ENCODE results near the gene PGPEP1. TPM values are rescaled to one million over a fixed set of nuclear protein-coding genes. Genes with fewer than 3 reads are reported as not detected.
"Not testable (repeated sequence)": the region's sequence is repeated elsewhere in the genome, so short reads cannot be mapped to it uniquely, and the experiment has no call there.

PGPEP1 gene
- total and polyA plus RNA-seq, 2 donors (not counting 3 experiments of a cell fraction or from before 2014, with no cell fraction given) = 9.9 to 27.2 TPM

DNA sequence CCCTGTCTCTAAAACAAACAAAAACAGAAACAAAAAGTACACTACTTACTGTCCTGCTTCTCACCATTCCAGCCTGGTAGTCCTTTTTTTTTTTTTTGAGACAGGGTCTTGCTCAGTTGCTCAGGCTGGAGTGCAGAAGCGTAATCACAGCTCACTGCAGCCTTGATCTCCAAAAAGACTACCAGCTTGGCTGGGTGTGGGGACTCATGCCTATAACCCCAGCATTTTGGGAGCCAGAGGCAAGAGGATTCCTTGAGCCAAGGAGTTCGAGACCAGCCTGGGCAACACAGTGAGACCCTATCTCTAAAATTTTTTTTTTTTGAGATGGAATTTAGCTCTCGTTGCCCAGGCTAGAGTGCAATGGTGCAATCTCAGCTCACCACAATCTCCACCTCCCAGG, 40.4 kb downstream of the PGPEP1 start:
- Histone ChIP-seq H2AFZ (ENCODE audit: low read depth, low read length) (no peak overlapping the region), H3K4me1 (ENCODE audit: control insufficient read depth, extremely low read depth, insufficient read depth, low read length) (peaks cover 11% of the 10 kb centered on the region), H3K4me2 (ENCODE audit: insufficient read depth, low read length) (no peak overlapping the region), H3K9me3 (replicated peaks; ENCODE audit: control insufficient read depth, insufficient read depth, low read length) (no peaks in the 10 kb centered on the region), H3K36me3 (ENCODE audit: control insufficient read depth in 2 of 2, extremely low read depth in 1 of 2, insufficient read depth in 2 of 2, low read length in 2 of 2) (no peaks in the 10 kb centered on the region), H3K9me1 (replicated peaks; ENCODE audit: control insufficient read depth, extremely low read depth, insufficient read depth, low read length) (no peaks in the 10 kb centered on the region), H3K27me3 (ENCODE audit: control insufficient read depth in 2 of 2, insufficient read depth in 2 of 2, low read length in 2 of 2) (no peaks in the 10 kb centered on the region), H3K4me3 (replicated peaks in 1 of 3; ENCODE audit: insufficient read depth in 1 of 3, low read depth in 1 of 3, low read length in 3 of 3) (no peak overlapping the region), H3K9ac (replicated peaks; ENCODE audit: extremely low read depth, insufficient read depth, low read length) (no peak overlapping the region), H3K79me2 (ENCODE audit: control insufficient read depth, insufficient read depth, low read length) (no peaks in the 10 kb centered on the region), H3K27ac (ENCODE audit: insufficient read depth, low read depth, low read length) (no peak overlapping the region), H4K20me1 (replicated peaks; ENCODE audit: control insufficient read depth, extremely low read depth, insufficient read depth, low read length) (no peaks in the 10 kb centered on the region)
- no TSS peak for BruUV-seq (replicated peaks)
- dilution Hi-C loops (cut with MboI; ENCODE audit: extremely low pct_ligation_motif_present, low sequenced_read_pairs) = no loop called here
- CTCF ChIA-PET = interaction anchor here (0.6 to 1.3 kb wide), 2 partner anchors 30 to 210 kb away, joined by 4 read pairs; no protein-coding TSS in a partner anchor
- FAIRE-seq (no peak), DNase-seq (ENCODE audit: low read depth, low spot score) (no peak)
- intact Hi-C loops (cut with micrococcal nuclease) = no loop called here
- TF ChIP-seq, protein P1, sequence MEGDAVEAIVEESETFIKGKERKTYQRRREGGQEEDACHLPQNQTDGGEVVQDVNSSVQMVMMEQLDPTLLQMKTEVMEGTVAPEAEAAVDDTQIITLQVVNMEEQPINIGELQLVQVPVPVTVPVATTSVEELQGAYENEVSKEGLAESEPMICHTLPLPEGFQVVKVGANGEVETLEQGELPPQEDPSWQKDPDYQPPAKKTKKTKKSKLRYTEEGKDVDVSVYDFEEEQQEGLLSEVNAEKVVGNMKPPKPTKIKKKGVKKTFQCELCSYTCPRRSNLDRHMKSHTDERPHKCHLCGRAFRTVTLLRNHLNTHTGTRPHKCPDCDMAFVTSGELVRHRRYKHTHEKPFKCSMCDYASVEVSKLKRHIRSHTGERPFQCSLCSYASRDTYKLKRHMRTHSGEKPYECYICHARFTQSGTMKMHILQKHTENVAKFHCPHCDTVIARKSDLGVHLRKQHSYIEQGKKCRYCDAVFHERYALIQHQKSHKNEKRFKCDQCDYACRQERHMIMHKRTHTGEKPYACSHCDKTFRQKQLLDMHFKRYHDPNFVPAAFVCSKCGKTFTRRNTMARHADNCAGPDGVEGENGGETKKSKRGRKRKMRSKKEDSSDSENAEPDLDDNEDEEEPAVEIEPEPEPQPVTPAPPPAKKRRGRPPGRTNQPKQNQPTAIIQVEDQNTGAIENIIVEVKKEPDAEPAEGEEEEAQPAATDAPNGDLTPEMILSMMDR (IDR thresholded peaks at IDR 0.05; ENCODE audit: extremely low read depth in 1 of 2, insufficient read depth in 1 of 2, low read depth in 1 of 2, low read length in 2 of 2) = no peak
- TF ChIP-seq MYC (IDR thresholded peaks at IDR 0.05; ENCODE audit: low read depth, low read length) = no peak
- TF ChIP-seq, protein P2, sequence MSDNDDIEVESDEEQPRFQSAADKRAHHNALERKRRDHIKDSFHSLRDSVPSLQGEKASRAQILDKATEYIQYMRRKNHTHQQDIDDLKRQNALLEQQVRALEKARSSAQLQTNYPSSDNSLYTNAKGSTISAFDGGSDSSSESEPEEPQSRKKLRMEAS (IDR thresholded peaks at IDR 0.05; ENCODE audit: insufficient read depth, insufficient read length) = no peak
- TF ChIP-seq POLR2A (IDR thresholded peaks at IDR 0.05; ENCODE audit: low read depth, low read length) = no peak
- TF ChIP-seq GATA2 (IDR thresholded peaks at IDR 0.05; ENCODE audit: insufficient read depth, insufficient read length, low read depth, low read length) = no peak
- TF ChIP-seq POLR2AphosphoS5 (IDR thresholded peaks at IDR 0.05; ENCODE audit: insufficient read depth, low read depth, low read length) = no peak
- no peak for TF ChIP-seq FOS (IDR thresholded peaks at IDR 0.05; ENCODE audit: borderline replicate concordance, insufficient read depth, low read length)
- no peak for TF ChIP-seq JUN (IDR thresholded peaks at IDR 0.05; ENCODE audit: borderline replicate concordance, insufficient read depth, insufficient read length, low read depth)
- TF ChIP-seq EZH2 (IDR thresholded peaks at IDR 0.05; ENCODE audit: borderline replicate concordance, low read depth, low read length, severe bottlenecking) = no peak
- POLR2A ChIA-PET = interaction anchor here (0.6 kb wide), 1 partner anchor 360 kb away, joined by 3 read pairs; no protein-coding TSS in a partner anchor

DNA sequence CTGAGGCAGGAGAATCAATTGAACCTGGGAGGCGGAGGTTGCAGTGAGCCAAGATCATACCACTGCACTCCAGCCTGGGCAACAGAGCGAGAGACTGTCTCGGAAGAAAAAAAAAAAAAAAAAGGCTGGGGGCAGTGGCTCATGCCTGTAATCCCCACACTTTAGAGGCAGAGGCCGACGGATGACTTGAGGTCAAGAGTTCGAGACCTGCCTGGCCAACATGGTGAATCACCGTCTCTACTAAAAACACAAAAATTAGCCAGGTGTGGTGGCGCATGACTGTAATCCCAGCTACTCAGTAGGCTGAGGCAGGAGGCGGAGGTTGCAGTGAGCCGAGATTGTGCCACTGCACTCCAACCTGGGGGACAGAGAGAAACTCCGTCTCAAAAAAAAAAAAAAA, 43.2 kb downstream of the PGPEP1 start:
- H3K4me3 ChIP-seq (replicated peaks in 1 of 3; ENCODE audit: insufficient read depth in 1 of 3, low read depth in 1 of 3, low read length in 3 of 3); H3K36me3 ChIP-seq (ENCODE audit: control insufficient read depth in 2 of 2, extremely low read depth in 1 of 2, insufficient read depth in 2 of 2, low read length in 2 of 2); FAIRE-seq; BruUV-seq (replicated peaks); H3K9me1 ChIP-seq (replicated peaks; ENCODE audit: control insufficient read depth, extremely low read depth, insufficient read depth, low read length); H4K20me1 ChIP-seq (replicated peaks; ENCODE audit: control insufficient read depth, extremely low read depth, insufficient read depth, low read length); H3K9ac ChIP-seq (replicated peaks; ENCODE audit: extremely low read depth, insufficient read depth, low read length); H2AFZ ChIP-seq (ENCODE audit: low read depth, low read length); H3K9me3 ChIP-seq (replicated peaks; ENCODE audit: control insufficient read depth, insufficient read depth, low read length); dilution Hi-C loops (cut with MboI; ENCODE audit: extremely low pct_ligation_motif_present, low sequenced_read_pairs); intact Hi-C loops (cut with micrococcal nuclease); POLR2A ChIA-PET; H3K27me3 ChIP-seq (ENCODE audit: control insufficient read depth in 2 of 2, insufficient read depth in 2 of 2, low read length in 2 of 2); DNase-seq (ENCODE audit: low read depth, low spot score); H3K27ac ChIP-seq (ENCODE audit: insufficient read depth, low read depth, low read length); H3K4me2 ChIP-seq (ENCODE audit: insufficient read depth, low read length): not testable (repeated sequence)
- CTCF ChIA-PET = interaction anchor here (1.1 kb wide), 1 partner anchor 18 kb away, joined by 5 read pairs; no protein-coding TSS in a partner anchor
- Histone ChIP-seq H3K79me2 (ENCODE audit: control insufficient read depth, insufficient read depth, low read length) (peaks cover 24% of the 10 kb centered on the region), H3K4me1 (ENCODE audit: control insufficient read depth, extremely low read depth, insufficient read depth, low read length) (peaks cover 15% of the 10 kb centered on the region)
